Measurements from ENCODE around the gene ABCC3.

The ABCC3 gene

GRCh38 chr17:50627036-50627781 lies 7.5 kb upstream of the ABCC3 start:
- no peak for DNase-seq (ENCODE audit: insufficient read length, low spot score)
- peak; percentile 23 for FAIRE-seq

GRCh38 chr17:50627782-50628601 lies 6.7 kb upstream of the ABCC3 start:
- DNase-seq (ENCODE audit: insufficient read length, low spot score) = no peak
- FAIRE-seq = peak; percentile 51

GRCh38 chr17:50629902-50630301 lies 4.8 kb upstream of the ABCC3 start:
- FAIRE-seq (no peak), DNase-seq (ENCODE audit: insufficient read length, low spot score) (no peak)

- FAIRE-seq = peak; percentile 98
- peak; percentile 82 for DNase-seq (ENCODE audit: insufficient read length, low spot score)
Observed at GRCh38 chr17:50630524-50631194, 4.0 kb upstream of the ABCC3 start.

GRCh38 chr17:50631195-50631907 lies 3.3 kb upstream of the ABCC3 start:
- no peak for FAIRE-seq
- no peak for DNase-seq (ENCODE audit: insufficient read length, low spot score)

GRCh38 chr17:50631908-50632571 lies 2.6 kb upstream of the ABCC3 start:
- DNase-seq (ENCODE audit: insufficient read length, low spot score) (no peak), FAIRE-seq (peak; percentile 92)

- DNase-seq (ENCODE audit: insufficient read length, low spot score) (no peak), FAIRE-seq (no peak)
Observed at GRCh38 chr17:50632637-50633036, 2.0 kb upstream of the ABCC3 start.

GRCh38 chr17:50633683-50634082 lies 998 bp upstream of the ABCC3 start:
- FAIRE-seq (peak; percentile 51), DNase-seq (ENCODE audit: insufficient read length, low spot score) (no peak)

- DNase-seq (ENCODE audit: insufficient read length, low spot score) = no peak
- no peak for FAIRE-seq
Observed at GRCh38 chr17:50634915-50635731, 442 bp downstream of the ABCC3 start.

GRCh38 chr17:50635732-50635981 lies 976 bp downstream of the ABCC3 start:
- FAIRE-seq = no peak

GRCh38 chr17:50635982-50636803 lies 1.5 kb downstream of the ABCC3 start:
- no peak for FAIRE-seq
- no peak for DNase-seq (ENCODE audit: insufficient read length, low spot score)

More at GRCh38 chr17:50635732-50635981, 976 bp downstream of the ABCC3 start:
- DNase-seq (ENCODE audit: insufficient read length, low spot score) = no peak

- FAIRE-seq = no peak
- no peak for DNase-seq (ENCODE audit: insufficient read length, low spot score)
Observed at GRCh38 chr17:50636804-50637195, 2.1 kb downstream of the ABCC3 start.

- FAIRE-seq (no peak), DNase-seq (ENCODE audit: insufficient read length, low spot score) (no peak)
Observed at GRCh38 chr17:50637829-50638605, 3.3 kb downstream of the ABCC3 start.

- DNase-seq (ENCODE audit: insufficient read length, low spot score) = no peak
- no peak for FAIRE-seq
Observed at GRCh38 chr17:50638606-50638965, 3.9 kb downstream of the ABCC3 start.

- FAIRE-seq (peak; percentile 92), DNase-seq (ENCODE audit: insufficient read length, low spot score) (peak; percentile 98)
Observed at GRCh38 chr17:50638966-50639713, 4.5 kb downstream of the ABCC3 start.

GRCh38 chr17:50640686-50641351 lies 6.1 kb downstream of the ABCC3 start:
- DNase-seq (ENCODE audit: insufficient read length, low spot score) = no peak
- FAIRE-seq = no peak

- DNase-seq (ENCODE audit: insufficient read length, low spot score) (no peak), FAIRE-seq (no peak)
Observed at GRCh38 chr17:50641357-50641756, 6.7 kb downstream of the ABCC3 start.

Data from HTR-8/SVneo (cell line).